Stimulated activated CD4-positive, alpha-beta T cell treated with anti-CD3 and anti-CD28 coated beads, Interleukin-4, amount 100 ng/mL, for 1 hour (primary cell): ENCODE data around the gene TIMM22.
A peak's percentile ranks its signal among the peaks of the same experiment; 100 is the strongest.
"Not testable (repeated sequence)": the region's sequence is repeated elsewhere in the genome, so short reads cannot be mapped to it uniquely, and the experiment has no call there.

Source experiments
- DNase-seq: peaks from one replicate; pipeline ENCODE4 v3.0.0-alpha.2; 2020

Gene TIMM22

DNA sequence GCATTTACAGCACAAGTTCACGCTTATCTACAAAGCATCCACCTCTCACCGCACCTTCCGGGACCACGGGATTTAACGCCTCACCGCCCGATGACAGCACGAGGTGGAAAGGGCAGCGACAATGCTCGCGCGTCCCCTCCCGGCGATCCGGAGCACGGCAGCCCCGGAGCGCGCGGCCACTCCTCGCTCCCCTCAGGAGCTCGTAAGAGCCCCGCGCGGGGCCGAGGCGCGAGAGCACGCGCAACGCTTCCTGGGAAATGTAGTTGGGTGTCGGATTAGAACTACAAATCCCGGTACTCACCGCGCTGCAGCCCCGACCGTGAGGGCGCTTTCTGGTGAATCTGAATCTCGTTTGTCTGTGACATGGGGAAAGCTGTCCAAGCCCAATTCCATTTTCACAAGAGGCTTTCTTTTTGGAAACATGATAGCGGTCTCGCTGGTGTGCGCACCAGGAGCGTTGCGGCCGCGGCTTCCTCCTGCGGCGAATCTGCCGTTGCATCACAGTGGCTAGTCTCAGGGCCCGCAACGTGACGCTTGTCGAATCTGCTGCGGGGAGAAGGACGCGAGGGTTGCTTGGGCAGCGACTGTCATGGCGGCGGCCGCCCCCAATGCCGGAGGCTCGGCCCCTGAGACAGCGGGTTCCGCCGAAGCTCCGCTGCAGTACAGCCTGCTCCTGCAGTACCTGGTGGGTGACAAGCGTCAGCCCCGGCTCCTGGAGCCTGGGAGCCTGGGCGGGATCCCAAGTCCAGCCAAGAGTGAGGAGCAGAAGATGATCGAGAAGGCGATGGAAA lies at the start of gene TIMM22:
Gene TIMM22, plus strand, starts transcription at position 576 of the 791 bp plus-strand sequence. Its CDS starts 14 bp downstream, at position 590.
- DNase-seq, result peak; percentile 90

GRCh38 chr17:948284-948852 lies 48.6 kb upstream of the TIMM22 start:
- DNase-seq, result no peak

DNA sequence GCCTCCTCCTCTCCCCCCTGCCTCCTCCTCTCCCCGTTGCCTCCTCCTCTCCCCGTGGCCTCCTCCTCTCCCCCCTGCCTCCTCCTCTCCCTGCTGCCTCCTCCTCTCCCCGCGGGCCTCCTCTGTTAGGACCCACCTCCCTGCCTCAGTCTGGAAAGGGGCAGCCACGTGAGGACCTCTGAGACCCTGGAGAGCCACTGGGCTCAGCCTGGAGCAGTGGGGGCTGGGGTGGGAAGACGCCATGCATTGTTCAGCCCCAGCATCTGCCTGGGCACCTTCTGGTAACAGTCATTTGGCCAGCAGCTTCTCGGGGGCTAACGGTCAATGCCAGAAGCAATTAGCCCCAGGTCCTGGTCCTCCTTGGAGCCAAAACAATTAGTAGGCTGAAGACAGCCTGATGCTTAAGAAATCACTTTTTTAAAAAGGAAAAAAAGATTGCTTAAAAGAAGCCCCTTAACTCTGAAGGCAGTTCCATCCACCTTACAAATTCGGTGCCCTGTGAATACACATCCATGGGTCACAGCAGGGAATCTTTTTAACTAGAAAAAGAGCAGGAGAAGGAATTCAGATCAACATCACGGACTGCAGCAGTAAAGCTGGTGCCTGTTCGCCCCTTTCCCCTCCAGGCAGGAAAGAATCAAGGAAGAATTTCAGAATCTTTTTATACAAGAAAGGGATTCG lies 47.2 kb upstream of the TIMM22 start:
- DNase-seq, result no peak

- no peak for DNase-seq
Observed at GRCh38 chr17:951325-952132, 45.4 kb upstream of the TIMM22 start.

DNA sequence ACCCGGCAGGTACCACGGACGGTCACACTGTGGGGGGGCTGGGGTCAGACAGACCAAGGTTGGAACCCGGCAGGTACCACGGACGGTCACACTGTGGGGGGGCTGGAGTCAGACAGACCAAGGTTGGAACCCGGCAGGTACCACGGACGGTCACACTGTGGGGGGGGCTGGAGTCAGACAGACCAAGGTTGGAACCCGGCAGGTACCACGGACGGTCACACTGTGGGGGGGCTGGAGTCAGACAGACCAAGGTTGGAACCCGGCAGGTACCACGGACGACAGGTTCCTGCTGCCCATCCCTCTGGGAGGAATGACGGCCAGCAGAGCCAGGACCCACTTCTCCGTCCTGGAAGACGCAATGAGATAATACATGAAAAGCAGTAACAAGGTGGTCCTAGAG lies 44.3 kb upstream of the TIMM22 start:
- DNase-seq, result not testable (repeated sequence)

GRCh38 chr17:953767-954166 lies 43.2 kb upstream of the TIMM22 start:
- no peak for DNase-seq

DNA sequence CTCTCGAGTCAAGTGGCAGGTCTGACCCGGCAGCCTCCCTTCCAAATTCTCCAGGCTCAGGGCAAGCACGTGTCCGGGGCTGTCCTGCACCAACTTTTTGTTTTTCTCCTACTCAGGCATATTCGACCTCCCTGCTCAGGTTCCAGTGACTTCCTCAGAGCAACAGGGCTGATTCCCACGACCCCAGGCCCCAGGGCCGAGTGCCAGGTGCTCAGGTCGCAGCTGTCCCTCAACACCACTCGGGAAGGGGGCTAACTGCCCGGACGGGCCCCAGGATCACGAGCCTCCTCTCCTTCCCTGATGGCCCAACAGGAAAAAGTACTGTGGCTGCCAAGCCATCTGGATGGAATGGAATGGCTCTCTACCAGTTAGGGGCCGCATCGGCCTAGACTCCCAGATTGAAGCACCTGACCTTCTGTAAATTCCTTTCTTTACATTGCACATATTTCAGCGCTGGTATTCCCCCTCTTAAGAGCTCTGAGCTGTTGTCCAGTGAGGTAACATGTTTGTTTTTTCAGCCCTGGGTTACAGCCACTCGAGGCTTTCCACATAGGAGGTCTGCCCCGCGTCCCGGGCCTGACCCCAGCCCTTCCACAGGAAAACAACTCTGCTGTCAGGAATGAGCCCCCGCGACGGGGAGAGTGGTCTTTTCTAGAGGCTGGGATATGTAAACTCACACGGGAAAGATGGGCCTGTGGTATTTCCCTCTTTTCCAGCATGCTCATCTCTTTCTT lies 42.3 kb upstream of the TIMM22 start:
- no peak for DNase-seq

DNA sequence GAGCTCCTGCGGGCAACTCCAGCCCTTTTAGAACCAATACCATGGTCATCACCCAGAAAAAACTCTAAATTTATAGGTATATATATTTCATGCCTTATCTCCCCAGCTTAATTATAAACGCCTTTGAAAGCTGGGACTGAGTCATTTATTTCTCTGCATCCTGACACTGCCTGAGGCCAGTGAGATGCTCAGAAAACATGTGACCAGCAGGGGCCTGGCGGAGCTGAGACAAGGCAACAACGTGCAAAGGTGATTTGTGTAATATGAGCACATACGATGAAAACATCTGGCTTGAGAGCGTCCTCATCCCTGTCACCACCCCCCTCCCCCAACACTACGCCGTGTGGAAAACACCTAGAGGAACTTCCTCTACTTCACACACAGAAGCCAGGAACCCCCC lies 40.0 kb upstream of the TIMM22 start:
- DNase-seq, result no peak

GRCh38 chr17:957856-958421 lies 39.0 kb upstream of the TIMM22 start:
- DNase-seq, result no peak

DNA sequence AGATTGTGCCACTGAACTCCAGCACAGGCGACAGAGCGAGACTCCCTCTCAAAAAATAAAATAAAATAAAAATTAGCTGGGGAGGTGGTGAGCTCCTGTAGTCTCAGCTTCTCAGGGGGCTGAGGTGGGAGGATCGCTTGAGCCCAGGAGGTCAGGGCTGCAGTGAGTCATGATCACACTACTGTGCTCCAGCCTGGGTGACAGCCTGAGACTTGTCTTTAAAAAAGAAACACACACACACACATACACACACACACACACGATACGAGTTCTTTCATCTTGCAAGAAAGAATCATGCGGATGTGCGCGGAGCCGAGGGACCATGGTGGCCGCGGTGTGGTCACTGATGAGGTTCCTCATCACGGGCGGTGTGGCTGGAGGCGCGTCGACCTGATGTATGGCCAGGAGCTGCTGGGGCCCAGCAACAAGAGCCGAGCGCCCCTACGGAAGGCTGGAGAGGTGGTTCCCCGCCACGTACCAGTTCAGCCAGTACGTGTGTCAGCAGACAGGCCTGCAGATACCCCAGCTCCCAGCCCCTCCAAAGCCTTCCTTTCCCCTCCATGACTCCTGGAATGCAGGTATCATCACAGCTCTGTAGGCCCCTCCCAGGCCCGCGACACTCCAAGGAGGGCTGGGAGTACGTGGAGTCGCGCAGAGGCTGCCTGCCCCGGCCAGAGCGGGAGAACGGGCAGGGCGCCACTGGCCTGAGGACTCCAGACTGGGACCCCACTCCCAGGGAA lies 38.0 kb upstream of the TIMM22 start:
- no peak for DNase-seq

GRCh38 chr17:962166-962565 lies 34.8 kb upstream of the TIMM22 start:
- DNase-seq, result no peak

DNA sequence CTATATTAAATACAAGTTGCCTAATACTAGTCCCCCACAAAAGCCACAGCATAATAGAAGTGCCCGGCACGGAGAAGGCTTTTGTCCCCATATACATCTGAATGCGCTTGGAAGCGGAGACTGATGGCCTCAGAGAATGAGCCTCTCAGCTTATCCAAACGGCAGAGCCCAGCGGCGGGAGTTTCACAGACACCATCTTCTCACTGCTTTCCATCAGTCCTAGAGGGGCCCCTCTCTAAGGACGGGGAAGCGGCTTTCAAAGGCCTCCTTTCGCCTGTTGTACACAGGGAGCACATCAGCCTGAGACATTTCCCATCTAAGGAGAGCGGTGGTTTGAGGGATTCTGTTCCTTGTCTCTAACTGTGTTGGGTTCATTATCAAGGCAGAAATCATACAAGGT lies 34.3 kb upstream of the TIMM22 start:
- DNase-seq, result no peak

- DNase-seq, result no peak
Observed at GRCh38 chr17:964876-965275, 32.1 kb upstream of the TIMM22 start.

GRCh38 chr17:965311-965989 lies 31.5 kb upstream of the TIMM22 start:
- DNase-seq, result no peak

DNA sequence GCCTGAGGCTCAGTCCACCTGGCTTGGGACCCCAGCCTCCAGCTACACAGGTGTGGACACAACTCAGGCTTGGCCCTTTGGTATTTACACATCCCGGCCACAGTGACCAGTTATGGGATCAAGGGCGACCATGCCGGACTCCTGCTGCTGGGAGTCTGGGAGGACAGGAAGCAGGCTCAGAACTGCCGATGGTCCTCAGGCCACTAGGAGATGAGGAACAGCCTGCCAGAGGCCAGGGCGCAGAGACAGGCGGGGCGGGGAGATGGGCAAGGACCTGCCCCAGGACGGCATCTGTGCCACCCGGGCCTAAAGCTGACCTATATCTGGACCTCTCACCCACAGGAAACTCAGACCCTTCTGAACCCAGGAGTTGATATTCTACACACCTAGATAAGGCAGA lies 29.8 kb upstream of the TIMM22 start:
- no peak for DNase-seq

GRCh38 chr17:968812-969730 lies 27.9 kb upstream of the TIMM22 start:
- no peak for DNase-seq

GRCh38 chr17:969811-970355 lies 27.0 kb upstream of the TIMM22 start:
- DNase-seq, result no peak

GRCh38 chr17:970364-970763 lies 26.6 kb upstream of the TIMM22 start:
- no peak for DNase-seq

- not testable (repeated sequence) for DNase-seq
Observed at GRCh38 chr17:971861-972260, 25.1 kb upstream of the TIMM22 start.
